ENCODE results near the gene RCVRN.

Gene RCVRN

GRCh38 chr17:9913476-9913875, 8.4 kb upstream of the RCVRN start:
- no peak for TF ChIP-seq EZH2phosphoT487 (conservative IDR thresholded peaks at IDR 0.05; ENCODE audit: low read length)
- TF ChIP-seq CTCF (IDR thresholded peaks at IDR 0.05; ENCODE audit: insufficient read depth, low read length, poor library complexity, severe bottlenecking), result no peak
- no peak overlapping the region for H3K4me3 ChIP-seq (ENCODE audit: insufficient read depth, low read length, poor library complexity, severe bottlenecking)
- no peaks in the 10 kb centered on the region for H4K20me1 ChIP-seq (ENCODE audit: low read depth, low read length)
- H3K27me3 ChIP-seq (ENCODE audit: low read length), result no peaks in the 10 kb centered on the region
- no peak overlapping the region for H3K9ac ChIP-seq (ENCODE audit: low read length)
- H3K79me2 ChIP-seq (ENCODE audit: insufficient read depth, low read length), result no peaks in the 10 kb centered on the region
- H3K9me3 ChIP-seq (ENCODE audit: insufficient read depth, low read length), result no peaks in the 10 kb centered on the region
- no peak overlapping the region for H3K4me2 ChIP-seq (ENCODE audit: low read depth, low read length, poor library complexity, severe bottlenecking)
- H2AFZ ChIP-seq (ENCODE audit: low read depth, low read length, severe bottlenecking), result no peak overlapping the region
- H3K27ac ChIP-seq (ENCODE audit: low read depth, low read length), result no peak overlapping the region
- no peaks in the 10 kb centered on the region for H3K9me2 ChIP-seq (replicated peaks; ENCODE audit: insufficient read depth, low read length)
- no peaks in the 10 kb centered on the region for H3F3A ChIP-seq (ENCODE audit: insufficient read depth)
- H3K36me3 ChIP-seq (ENCODE audit: low read length), result no peaks in the 10 kb centered on the region

GRCh38 chr17:9912121-9913099, 7.3 kb upstream of the RCVRN start:
- no peak overlapping the region for H3K4me3 ChIP-seq (ENCODE audit: insufficient read depth, low read length, poor library complexity, severe bottlenecking)
- no peak overlapping the region for H3K9ac ChIP-seq (ENCODE audit: low read length)
- H3K9me2 ChIP-seq (replicated peaks; ENCODE audit: insufficient read depth, low read length), result no peaks in the 10 kb centered on the region
- TF ChIP-seq EZH2phosphoT487 (conservative IDR thresholded peaks at IDR 0.05; ENCODE audit: low read length), result no peak
- TF ChIP-seq CTCF (IDR thresholded peaks at IDR 0.05; ENCODE audit: insufficient read depth, low read length, poor library complexity, severe bottlenecking), result no peak
- no peak overlapping the region for H2AFZ ChIP-seq (ENCODE audit: low read depth, low read length, severe bottlenecking)
- H4K20me1 ChIP-seq (ENCODE audit: low read depth, low read length), result no peaks in the 10 kb centered on the region
- no peaks in the 10 kb centered on the region for H3F3A ChIP-seq (ENCODE audit: insufficient read depth)
- H3K27me3 ChIP-seq (ENCODE audit: low read length), result no peaks in the 10 kb centered on the region
- no peaks in the 10 kb centered on the region for H3K79me2 ChIP-seq (ENCODE audit: insufficient read depth, low read length)
- no peak overlapping the region for H3K27ac ChIP-seq (ENCODE audit: low read depth, low read length)
- H3K36me3 ChIP-seq (ENCODE audit: low read length), result no peaks in the 10 kb centered on the region
- no peaks in the 10 kb centered on the region for H3K9me3 ChIP-seq (ENCODE audit: insufficient read depth, low read length)
- H3K4me2 ChIP-seq (ENCODE audit: low read depth, low read length, poor library complexity, severe bottlenecking), result no peak overlapping the region

DNA sequence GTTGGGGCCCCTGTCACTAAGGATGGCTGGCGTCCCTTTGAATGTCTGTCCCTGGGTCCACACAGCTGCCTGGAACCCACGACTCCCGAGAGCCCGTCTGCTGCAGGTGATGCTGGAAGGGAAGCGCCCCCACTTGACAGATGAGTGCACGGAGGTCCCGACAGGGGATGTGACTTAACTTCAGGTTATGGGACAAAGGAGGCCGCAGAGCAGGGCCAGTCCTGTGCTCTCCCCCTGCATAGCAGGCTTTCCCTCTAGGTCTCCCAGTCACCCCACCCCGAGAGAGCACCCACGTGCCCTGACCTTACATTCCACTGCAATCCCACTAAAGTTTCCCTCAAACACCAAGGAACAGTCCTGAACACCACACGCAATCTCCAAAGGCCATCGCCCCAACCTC, 6.0 kb upstream of the RCVRN start:
- TF ChIP-seq CTCF (IDR thresholded peaks at IDR 0.05; ENCODE audit: insufficient read depth, low read length, poor library complexity, severe bottlenecking), result no peak
- TF ChIP-seq EZH2phosphoT487 (conservative IDR thresholded peaks at IDR 0.05; ENCODE audit: low read length), result no peak
- Histone ChIP-seq H3K9me3 (ENCODE audit: insufficient read depth, low read length) (no peaks in the 10 kb centered on the region), H4K20me1 (ENCODE audit: low read depth, low read length) (no peaks in the 10 kb centered on the region), H2AFZ (ENCODE audit: low read depth, low read length, severe bottlenecking) (no peak overlapping the region), H3K9ac (ENCODE audit: low read length) (no peak overlapping the region), H3K4me3 (ENCODE audit: insufficient read depth, low read length, poor library complexity, severe bottlenecking) (no peak overlapping the region), H3K36me3 (ENCODE audit: low read length) (no peaks in the 10 kb centered on the region), H3K4me2 (ENCODE audit: low read depth, low read length, poor library complexity, severe bottlenecking) (no peak overlapping the region), H3K27ac (ENCODE audit: low read depth, low read length) (no peak overlapping the region), H3K27me3 (ENCODE audit: low read length) (no peaks in the 10 kb centered on the region), H3K9me2 (replicated peaks; ENCODE audit: insufficient read depth, low read length) (no peaks in the 10 kb centered on the region), H3K79me2 (ENCODE audit: insufficient read depth, low read length) (no peaks in the 10 kb centered on the region), H3F3A (ENCODE audit: insufficient read depth) (no peaks in the 10 kb centered on the region)
